H1 (cell line): Measurements from ENCODE around the gene CDH19. TPM values are rescaled to one million over a fixed set of nuclear protein-coding genes. Genes with fewer than 3 reads are reported as not detected.

Experiments used
- CTCF ChIA-PET: fragments of 300-600 bp; sonication (Branson Sonifier 250); formaldehyde crosslinking; loops from one replicate; lab custom pipeline; 2021; ENCODE audit not compliant: partially characterized antibody; lab: Charles Lee
- POLR2A ChIA-PET: fragments of 300-600 bp; sonication (Branson Sonifier 250); formaldehyde crosslinking; loops from one replicate; lab custom pipeline; 2021; ENCODE audit warnings: inconsistent platforms; ENCODE audit not compliant: partially characterized antibody; lab: Charles Lee
- DNase-seq, 2 experiments: peaks; one replicate each; pipeline versions ENCODE4 v3.0.0 to v3.0.0-alpha.2; 2010 to 2022; ENCODE audit warnings: low spot score in 2 of 2, low read depth in 1 of 2, mixed read lengths in 1 of 2
- FAIRE-seq: peaks from 2 replicates; lab custom pipeline; 2011; peaks lifted over from hg19 to GRCh38; lab: Jason Lieb, UNC
- H2AFZ ChIP-seq: 2 replicates; pipeline ENCODE4 v1.8.1; 2012; ENCODE audit warnings: low read length, inconsistent platforms
- H2AK5ac ChIP-seq: 2 replicates; pipeline ENCODE4 v1.6.1; 2013; ENCODE audit warnings: low read depth, low read length
- H2BK120ac ChIP-seq: replicated peaks from 2 replicates; pipeline ENCODE3; 2013; ENCODE audit warnings: low read depth, low read length, inconsistent platforms
- H2BK12ac ChIP-seq: 2 replicates; pipeline ENCODE4 v1.6.1; 2013; ENCODE audit warnings: low read depth, low read length
- H2BK15ac ChIP-seq: 2 replicates; pipeline ENCODE4 v1.6.1; 2013; ENCODE audit warnings: low read length
- H2BK20ac ChIP-seq: 2 replicates; pipeline ENCODE4 v1.6.1; 2013; ENCODE audit warnings: low read length
- H2BK5ac ChIP-seq: 2 replicates; pipeline ENCODE4 v1.6.1; 2013; ENCODE audit warnings: low read depth, low read length
- H3K14ac ChIP-seq: 2 replicates; pipeline ENCODE4 v1.6.1; 2013; ENCODE audit warnings: inconsistent platforms; ENCODE audit not compliant: insufficient read length
- H3K18ac ChIP-seq: 2 replicates; pipeline ENCODE4 v1.6.1; 2013; ENCODE audit warnings: low read length; ENCODE audit errors: extremely low read depth
- H3K23ac ChIP-seq: 2 replicates; pipeline ENCODE4 v1.6.1; 2013; ENCODE audit warnings: inconsistent platforms; ENCODE audit not compliant: insufficient read length
- H3K23me2 ChIP-seq: 2 replicates; pipeline ENCODE4 v1.6.1; 2013; ENCODE audit warnings: low read depth, low read length
- H3K27ac ChIP-seq: 2 replicates; pipeline ENCODE4 v1.6.1; 2011; ENCODE audit warnings: low read depth, low read length, inconsistent platforms
- H3K27me3 ChIP-seq, 4 experiments: replicated peaks in 1 of 4; 1 replicate in 1 of 4; 2 replicates in 3 of 4; pipeline versions ENCODE4 v1.6.1 to v1.8.1; 2011 to 2013; ENCODE audit warnings: low read length in 3 of 4, mild to moderate bottlenecking in 3 of 4, inconsistent platforms in 2 of 4, mixed read lengths in 2 of 4, moderate library complexity in 1 of 4; ENCODE audit not compliant: control insufficient read depth in 3 of 4, insufficient read depth in 3 of 4; ENCODE audit errors: extremely low read depth in 1 of 4
- H3K36me3 ChIP-seq, 4 experiments: 2 replicates each; pipeline versions ENCODE4 v1.6.1 to v1.8.1; 2011 to 2013; ENCODE audit warnings: mild to moderate bottlenecking in 4 of 4, low read length in 3 of 4, moderate library complexity in 2 of 4, control low read depth in 1 of 4, inconsistent platforms in 1 of 4; ENCODE audit not compliant: insufficient read depth in 4 of 4, control insufficient read depth in 2 of 4
- H3K4ac ChIP-seq: replicated peaks from 2 replicates; pipeline ENCODE3; 2013; ENCODE audit warnings: low read length, low read depth, mixed read lengths, inconsistent platforms; ENCODE audit not compliant: insufficient read length
- H3K4me1 ChIP-seq, 4 experiments: replicated peaks in 1 of 4; 1 replicate in 1 of 4; 2 replicates in 3 of 4; pipeline versions ENCODE4 v1.6.1 to v1.8.1; 2011 to 2013; ENCODE audit warnings: low read length in 3 of 4, inconsistent platforms in 2 of 4, mixed read lengths in 1 of 4; ENCODE audit not compliant: insufficient read depth in 4 of 4, control insufficient read depth in 3 of 4
- H3K4me2 ChIP-seq, 2 experiments: 2 replicates each; pipeline versions ENCODE4 v1.6.1 to v1.8.1; 2011 to 2013; ENCODE audit warnings: low read depth in 2 of 2, low read length in 2 of 2, control low read depth in 1 of 2, inconsistent platforms in 1 of 2, mild to moderate bottlenecking in 1 of 2; ENCODE audit not compliant: insufficient read depth in 1 of 2
- H3K4me3 ChIP-seq, 4 experiments: fragments of 200-600, 300-600 bp in 1 of 4; sonication (generic), shearing (Covaris generic), sonication (Bioruptor Twin) in 1 of 4; 2 replicates each; pipeline versions ENCODE4 v1.5.1 to v1.8.1; 2011 to 2016; ENCODE audit warnings: low read length in 4 of 4, low read depth in 3 of 4, control low read depth in 2 of 4, inconsistent platforms in 2 of 4, mild to moderate bottlenecking in 2 of 4, mixed read lengths in 1 of 4, moderate library complexity in 1 of 4; ENCODE audit not compliant: insufficient read depth in 2 of 4; ENCODE audit errors: extremely low read depth in 1 of 4
- H3K56ac ChIP-seq: replicated peaks from 2 replicates; pipeline ENCODE3; 2013; ENCODE audit warnings: low read depth, mild to moderate bottlenecking, mixed read lengths, low read length, inconsistent platforms; ENCODE audit not compliant: insufficient read length
- H3K79me1 ChIP-seq: 2 replicates; pipeline ENCODE4 v1.6.1; 2013; ENCODE audit warnings: low read depth, low read length, control low read depth
- H3K79me2 ChIP-seq, 2 experiments: 2 replicates each; pipeline versions ENCODE4 v1.6.1 to v1.8.1; 2012 to 2013; ENCODE audit warnings: low read length in 2 of 2, mild to moderate bottlenecking in 2 of 2, inconsistent platforms in 1 of 2; ENCODE audit not compliant: insufficient read depth in 2 of 2, control insufficient read depth in 1 of 2
- H3K9ac ChIP-seq, 4 experiments: replicated peaks in 1 of 4; 1 replicate in 1 of 4; 2 replicates in 3 of 4; pipeline versions ENCODE4 v1.6.1 to v1.8.1; 2011 to 2013; ENCODE audit warnings: low read depth in 3 of 4, low read length in 3 of 4, control low read depth in 2 of 4, mild to moderate bottlenecking in 2 of 4, moderate library complexity in 2 of 4, inconsistent platforms in 1 of 4; ENCODE audit errors: extremely low read depth in 1 of 4
- H3K9me3 ChIP-seq, 2 experiments: 2 replicates each; pipeline versions ENCODE4 v1.6.1 to v1.8.1; 2012 to 2013; ENCODE audit warnings: mild to moderate bottlenecking in 2 of 2, moderate library complexity in 2 of 2, control low read depth in 1 of 2, inconsistent platforms in 1 of 2, low read depth in 1 of 2, low read length in 1 of 2, mixed read lengths in 1 of 2; ENCODE audit not compliant: insufficient read depth in 2 of 2
- H4K20me1 ChIP-seq, 2 experiments: replicated peaks in 1 of 2; 2 replicates each; pipeline versions ENCODE3 to v1.8.1; 2011 to 2013; ENCODE audit warnings: inconsistent platforms in 2 of 2, low read length in 2 of 2, mild to moderate bottlenecking in 1 of 2; ENCODE audit not compliant: insufficient read depth in 2 of 2, control insufficient read depth in 1 of 2
- H4K5ac ChIP-seq: 2 replicates; pipeline ENCODE4 v1.6.1; 2013; ENCODE audit warnings: low read length, low read depth, mixed read lengths, inconsistent platforms; ENCODE audit not compliant: insufficient read length
- H4K8ac ChIP-seq: 2 replicates; pipeline ENCODE4 v1.8.0; 2013; ENCODE audit warnings: mild to moderate bottlenecking, moderate library complexity, low read length, inconsistent platforms; ENCODE audit not compliant: insufficient read depth; ENCODE audit errors: extremely low read depth
- H4K91ac ChIP-seq: replicated peaks from 2 replicates; pipeline ENCODE3; 2013; ENCODE audit warnings: low read length, mixed read lengths, inconsistent platforms; ENCODE audit not compliant: insufficient read length
- CBX5 ChIP-seq: fragments of 300-800, 300-1000 bp; sonication (generic); IDR thresholded peaks from 2 replicates; pipeline ENCODE4 v1.7.1; 2016; ENCODE audit warnings: antibody characterized with exemption, low read length, low read depth
- CBX8 ChIP-seq: fragments of 300-800, 300-1000 bp; sonication (generic); IDR thresholded peaks from 2 replicates; pipeline ENCODE4 v1.7.1; 2016; ENCODE audit warnings: low read depth, low read length, borderline replicate concordance
- CREB1 ChIP-seq: IDR thresholded peaks from 2 replicates; pipeline ENCODE4 v1.6.1; 2012; ENCODE audit warnings: inconsistent platforms
- CTBP2 ChIP-seq: IDR thresholded peaks from 2 replicates; pipeline ENCODE4 v1.7.0; 2011; ENCODE audit warnings: borderline replicate concordance, mild to moderate bottlenecking, moderate library complexity, mixed read lengths, low read length; ENCODE audit not compliant: insufficient read depth, insufficient read length
- EZH2 ChIP-seq: fragments of 200-600 bp; sonication (generic); IDR thresholded peaks from 2 replicates; pipeline ENCODE4 v1.7.1; 2012; ENCODE audit warnings: low read depth, mild to moderate bottlenecking, moderate library complexity, low read length, inconsistent platforms; ENCODE audit not compliant: severe bottlenecking
- KDM5A ChIP-seq: fragments of 200-600 bp; IDR thresholded peaks from 2 replicates; pipeline ENCODE4 v1.7.1; 2012; ENCODE audit warnings: mild to moderate bottlenecking, low read length, inconsistent platforms, mixed read lengths
- RFX5 ChIP-seq: IDR thresholded peaks from 2 replicates; pipeline ENCODE4 v1.6.1; 2011; ENCODE audit warnings: low read depth, low read length, improper control_type of control experiment, borderline replicate concordance
- RXRA ChIP-seq: IDR thresholded peaks from 2 replicates; pipeline ENCODE4 v1.6.1; 2011; ENCODE audit warnings: low read depth, mild to moderate bottlenecking, low read length, moderate library complexity; ENCODE audit not compliant: insufficient read depth
- SAP30 ChIP-seq: fragments of 300-600 bp; sonication (generic); IDR thresholded peaks from 2 replicates; pipeline ENCODE4 v1.7.1; 2012; ENCODE audit warnings: low read length, moderate library complexity, mild to moderate bottlenecking, inconsistent platforms; ENCODE audit not compliant: insufficient read depth, insufficient replicate concordance
- SP2 ChIP-seq: IDR thresholded peaks from 2 replicates; pipeline ENCODE4 v1.6.1; 2012; ENCODE audit warnings: mild to moderate bottlenecking, low read length, inconsistent platforms
- SRF ChIP-seq: IDR thresholded peaks from 2 replicates; pipeline ENCODE4 v1.6.1; 2011; ENCODE audit warnings: mild to moderate bottlenecking, low read depth, low read length, moderate library complexity
- TEAD4 ChIP-seq: IDR thresholded peaks from 2 replicates; pipeline ENCODE4 v1.6.1; 2012; ENCODE audit warnings: low read depth, low read length, inconsistent platforms, mixed read lengths
- USF2 ChIP-seq: IDR thresholded peaks from 2 replicates; pipeline ENCODE4 v1.6.1; 2011; ENCODE audit warnings: low read length, improper control_type of control experiment
- ZNF274 ChIP-seq: IDR thresholded peaks from 2 replicates; pipeline ENCODE4 v1.7.0; 2012; ENCODE audit warnings: low read length, borderline replicate concordance; ENCODE audit errors: extremely low read depth
- WGBS, 2 experiments: shearing (Covaris generic) in 1 of 2; methylation state at CpG; one replicate each; pipeline versions ENCODE4 v1.1.6 to v1.1.7; 2013 to 2015; ENCODE audit warnings: low lambda C conversion rate in 2 of 2, mixed read lengths in 2 of 2, inconsistent platforms in 1 of 2, low coverage in 1 of 2, missing lambda C conversion rate in 1 of 2; ENCODE audit not compliant: insufficient replicate concordance in 2 of 2, insufficient coverage in 1 of 2, insufficient read length in 1 of 2; ENCODE audit errors: extremely low coverage in 1 of 2, missing lambda C conversion rate in 1 of 2; 5-methylcytosine and 5-hydroxymethylcytosine counted together
- polyA plus RNA-seq, 7 experiments: library from polyadenylated mRNA; depleted of rRNA in 3 of 7; stranded (reverse) in 5 of 7; unstranded in 2 of 7; fragments of >200 nt in 5 of 7; fragments of 200-250 nt in 2 of 7; gene quantifications; 1 replicate in 5 of 7; 2 replicates in 1 of 7; 4 replicates in 1 of 7; pipeline versions ENCODE4 v1.2.1 to v1.2.3, GENCODE V29; 2011 to 2013; ENCODE audit warnings: missing spikeins in 2 of 7, mixed read lengths in 2 of 7
- total RNA-seq: library from RNA; stranded (reverse); fragmentation: NEBNext Ultra II Directional; extraction: Animal tissue kit (Norgen Biotek cat#: 25700); gene quantifications from 2 replicates; pipeline ENCODE4 v1.2.1, GENCODE V29; 2021

The CDH19 gene
- total and polyA plus RNA-seq, 2 of the 8 experiments (the other 6 are each of a cell fraction or from before 2014, with no cell fraction given): not detected

- FAIRE-seq: no peak
- DNase-seq: no peak
- POLR2A ChIA-PET: no interaction called here
- no peak for TF ChIP-seq RFX5
- TF ChIP-seq KDM5A: no peak
- no peak for TF ChIP-seq RXRA
- no peak for TF ChIP-seq SRF
- no peak for TF ChIP-seq USF2
- TF ChIP-seq TEAD4: no peak
- no peak for TF ChIP-seq ZNF274
- no peak for TF ChIP-seq SP2
- no peak for TF ChIP-seq CBX8
- TF ChIP-seq CREB1: no peak
- no peak for TF ChIP-seq CBX5
- TF ChIP-seq EZH2: no peak
- TF ChIP-seq SAP30: no peak
- no peak for TF ChIP-seq CTBP2
These were observed 28.9 kb upstream of the CDH19 start for GRCh38 chr18:66632756-66633155.

More at GRCh38 chr18:66632756-66633155, 28.9 kb upstream of the CDH19 start:
- Histone ChIP-seq H3K14ac (no peak overlapping the region), H3K36me3 (no peaks in the 10 kb centered on the region), H3K56ac (no peak overlapping the region), H3K23ac (no peak overlapping the region), H2AFZ (no peak overlapping the region), H3K79me1 (no peaks in the 10 kb centered on the region), H3K4me3 (no peak overlapping the region), H3K23me2 (no peaks in the 10 kb centered on the region), H2BK5ac (no peak overlapping the region), H3K9me3 (no peaks in the 10 kb centered on the region), H3K27me3 (no peaks in the 10 kb centered on the region), H2AK5ac (no peak overlapping the region), H3K4ac (no peak overlapping the region), H4K91ac (no peak overlapping the region), H3K4me1 (no peaks in the 10 kb centered on the region), H3K79me2 (no peaks in the 10 kb centered on the region), H4K8ac (no peak overlapping the region), H2BK15ac (no peak overlapping the region), H3K27ac (no peak overlapping the region), H3K18ac (no peak overlapping the region), H2BK120ac (no peak overlapping the region), H4K5ac (no peak overlapping the region), H3K4me2 (no peak overlapping the region), H2BK12ac (no peak overlapping the region), H4K20me1 (peaks cover 0 to 1% of the 10 kb centered on the region in 2 experiments), H2BK20ac (no peak overlapping the region), H3K9ac (no peak overlapping the region)
- 88% methylated on average over 1 of the region's 1 CpG; no CpG with 5 or more reads in 1 of the 2 experiments for WGBS, 2 experiments
- CTCF ChIA-PET: interaction anchor here (1.8 kb wide), 1 partner anchor 10 kb away, joined by 4 read pairs; no protein-coding TSS in a partner anchor
